Skeletal muscle tissue (tissue), 4 donors: ENCODE results near the gene KIF21B. TPM values are rescaled to one million over a fixed set of nuclear protein-coding genes. Genes with fewer than 3 reads are reported as not detected.

Experiments used
- H3K27ac ChIP-seq: one replicate; pipeline ENCODE4 v1.7.0; 2013; ENCODE audit warnings: mild to moderate bottlenecking, low read depth, low read length, inconsistent platforms
- H3K27me3 ChIP-seq, 3 donors: one replicate each; pipeline ENCODE4 v1.7.0; 2013; ENCODE audit warnings: low read length in 3 of 3; ENCODE audit not compliant: control insufficient read depth in 3 of 3, insufficient read depth in 3 of 3
- H3K36me3 ChIP-seq, 3 donors: one replicate each; pipeline ENCODE4 v1.7.0; 2013; ENCODE audit warnings: low read length in 3 of 3; ENCODE audit not compliant: control insufficient read depth in 3 of 3, insufficient read depth in 3 of 3
- H3K4me1 ChIP-seq, 3 donors: one replicate each; pipeline ENCODE4 v1.7.0; 2013; ENCODE audit warnings: low read length in 3 of 3, mild to moderate bottlenecking in 3 of 3; ENCODE audit not compliant: control insufficient read depth in 3 of 3, insufficient read depth in 3 of 3
- H3K4me3 ChIP-seq, 3 donors: one replicate each; pipeline ENCODE4 v1.7.0; 2013; ENCODE audit warnings: low read length in 3 of 3
- H3K9ac ChIP-seq, 3 donors: one replicate each; pipeline ENCODE4 v1.7.0; 2013; ENCODE audit warnings: low read length in 3 of 3, mild to moderate bottlenecking in 3 of 3, moderate library complexity in 2 of 3, low read depth in 1 of 3
- H3K9me3 ChIP-seq, 3 donors: one replicate each; pipeline ENCODE4 v1.7.0; 2013; ENCODE audit warnings: low read length in 3 of 3; ENCODE audit not compliant: control insufficient read depth in 3 of 3
- total RNA-seq: library from RNA; depleted of rRNA; stranded (reverse); fragments of >200 nt; gene quantifications from one replicate; pipeline ENCODE4 v1.2.3, GENCODE V29; 2014
- donor health status: Osteomylitis.

Gene KIF21B
- total RNA-seq: 1.0 TPM

DNA sequence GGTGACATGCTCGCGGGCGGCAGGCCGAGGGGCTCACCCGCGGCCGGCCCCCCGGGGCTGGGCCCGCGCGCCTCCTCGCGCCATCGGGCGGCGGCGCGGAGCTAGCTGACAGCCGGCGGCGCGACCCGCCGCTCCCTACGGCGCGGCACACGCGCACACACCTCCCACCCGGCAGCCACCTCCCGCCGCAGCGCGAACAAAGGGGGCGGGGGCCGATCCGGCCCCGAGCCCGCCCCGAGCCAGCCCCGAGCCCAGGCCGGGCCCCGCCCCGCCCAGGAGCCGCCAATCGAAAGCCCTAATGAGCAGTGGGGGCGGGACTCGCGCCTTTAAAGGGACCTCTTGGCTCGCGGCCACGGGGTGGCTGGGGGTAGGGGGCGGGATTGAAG is at the start of gene KIF21B:
Gene KIF21B, minus strand, starts transcription at position 198 of the 386 bp plus-strand sequence. CDS start 331 bp downstream, outside the sequence.
- no peaks in the 10 kb centered on the region for H3K9me3 ChIP-seq
- H3K27me3 ChIP-seq: peaks cover 4 to 15% (median 6%) of the 10 kb centered on the region in 3 donors
- peaks cover 15 to 38% (median 21%) of the 10 kb centered on the region in 3 donors for H3K4me1 ChIP-seq
- no peaks in the 10 kb centered on the region for H3K36me3 ChIP-seq
- H3K4me3 ChIP-seq: peak within 1 kb of the TSS; percentile 1 to 29 (median 29)
- H3K27ac ChIP-seq: no peak within 1 kb of the TSS
- H3K9ac ChIP-seq: peak within 1 kb of the TSS in 2 of 3 donors; percentile 23 to 40

DNA sequence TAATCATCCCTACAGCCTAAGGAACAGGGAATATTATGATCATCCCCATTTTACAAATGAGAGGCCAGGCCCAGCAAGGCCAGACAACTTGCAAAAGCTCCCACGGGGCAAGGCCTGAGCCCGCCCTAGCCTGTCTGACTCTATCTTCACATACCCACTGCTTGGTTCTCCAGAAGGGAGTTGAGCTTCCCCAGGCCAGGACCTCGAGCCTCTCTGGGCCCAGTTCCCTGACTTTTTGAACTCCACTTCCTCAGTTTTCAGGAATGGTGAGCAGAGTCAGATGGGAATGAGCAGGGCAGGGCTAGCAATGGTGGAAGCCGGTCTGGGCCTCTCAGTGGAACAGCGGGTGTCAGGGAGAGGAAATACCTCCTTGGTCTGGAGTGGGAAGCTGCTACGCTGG is 49.4 kb upstream of the KIF21B start:
- Histone ChIP-seq H3K9me3 (no peaks in the 10 kb centered on the region), H3K36me3 (peaks cover 78 to 91% (median 88%) of the 10 kb centered on the region in 3 donors), H3K9ac (no peak overlapping the region), H3K4me1 (peaks cover 1 to 2% (median 2%) of the 10 kb centered on the region in 3 donors), H3K4me3 (no peak overlapping the region), H3K27ac (no peak overlapping the region), H3K27me3 (no peaks in the 10 kb centered on the region)

GRCh38 chr1:201072149-201072548 is 48.6 kb upstream of the KIF21B start:
- H3K27ac ChIP-seq: no peak overlapping the region
- no peak overlapping the region for H3K4me3 ChIP-seq
- H3K4me1 ChIP-seq: peaks cover 2 to 6% (median 5%) of the 10 kb centered on the region in 3 donors
- peaks cover 78 to 91% (median 86%) of the 10 kb centered on the region in 3 donors for H3K36me3 ChIP-seq
- no peaks in the 10 kb centered on the region for H3K27me3 ChIP-seq
- no peaks in the 10 kb centered on the region for H3K9me3 ChIP-seq
- H3K9ac ChIP-seq: no peak overlapping the region

- no peak overlapping the region for H3K4me3 ChIP-seq
- peaks cover 2 to 6% (median 5%) of the 10 kb centered on the region in 3 donors for H3K4me1 ChIP-seq
- H3K27ac ChIP-seq: no peak overlapping the region
- H3K36me3 ChIP-seq: peaks cover 74 to 92% (median 84%) of the 10 kb centered on the region in 3 donors
- no peak overlapping the region for H3K9ac ChIP-seq
- no peaks in the 10 kb centered on the region for H3K9me3 ChIP-seq
- no peaks in the 10 kb centered on the region for H3K27me3 ChIP-seq
Observed at GRCh38 chr1:201069636-201070035, 46.1 kb upstream of the KIF21B start.

DNA sequence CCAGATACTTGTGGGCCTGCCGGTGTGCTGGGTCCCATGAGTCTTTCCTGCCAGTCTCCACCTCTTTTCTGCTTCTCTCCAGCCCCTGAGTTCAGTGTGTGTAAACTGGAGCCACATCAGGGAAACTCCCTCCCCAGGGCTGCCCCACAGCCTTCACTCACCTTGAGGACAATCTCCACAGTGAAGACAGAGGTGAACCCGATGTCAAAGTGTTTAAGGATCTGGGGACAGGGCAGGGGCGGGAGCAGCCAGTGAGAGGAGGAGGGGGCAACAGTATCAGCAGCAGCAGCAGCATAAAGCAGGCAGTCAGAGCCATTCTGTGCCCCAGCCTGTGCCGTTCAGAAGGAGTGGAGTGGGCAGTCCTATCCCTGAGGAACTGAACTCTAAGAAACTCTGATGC is 45.5 kb upstream of the KIF21B start:
- Histone ChIP-seq H3K36me3 (peaks cover 73 to 92% (median 84%) of the 10 kb centered on the region in 3 donors), H3K9me3 (no peaks in the 10 kb centered on the region), H3K27ac (no peak overlapping the region), H3K4me3 (no peak overlapping the region), H3K27me3 (no peaks in the 10 kb centered on the region), H3K4me1 (peaks cover 2 to 6% (median 5%) of the 10 kb centered on the region in 3 donors), H3K9ac (peak overlapping the region in 1 of 3 donors; percentile 28)

GRCh38 chr1:201066986-201067385 is 43.5 kb upstream of the KIF21B start:
- no peaks in the 10 kb centered on the region for H3K9me3 ChIP-seq
- no peaks in the 10 kb centered on the region for H3K27me3 ChIP-seq
- peaks cover 59 to 88% (median 74%) of the 10 kb centered on the region in 3 donors for H3K36me3 ChIP-seq
- H3K4me1 ChIP-seq: peaks cover 0 to 6% (median 5%) of the 10 kb centered on the region in 3 donors
- no peak overlapping the region for H3K9ac ChIP-seq
- no peak overlapping the region for H3K27ac ChIP-seq
- H3K4me3 ChIP-seq: no peak overlapping the region

GRCh38 chr1:201065686-201066085 is 42.2 kb upstream of the KIF21B start:
- H3K36me3 ChIP-seq: peaks cover 69 to 89% (median 75%) of the 10 kb centered on the region in 3 donors
- no peak overlapping the region for H3K27ac ChIP-seq
- no peak overlapping the region for H3K9ac ChIP-seq
- no peak overlapping the region for H3K4me3 ChIP-seq
- H3K27me3 ChIP-seq: no peaks in the 10 kb centered on the region
- peaks cover under 1 to 11% (median 10%) of the 10 kb centered on the region in 3 donors for H3K4me1 ChIP-seq
- no peaks in the 10 kb centered on the region for H3K9me3 ChIP-seq

DNA sequence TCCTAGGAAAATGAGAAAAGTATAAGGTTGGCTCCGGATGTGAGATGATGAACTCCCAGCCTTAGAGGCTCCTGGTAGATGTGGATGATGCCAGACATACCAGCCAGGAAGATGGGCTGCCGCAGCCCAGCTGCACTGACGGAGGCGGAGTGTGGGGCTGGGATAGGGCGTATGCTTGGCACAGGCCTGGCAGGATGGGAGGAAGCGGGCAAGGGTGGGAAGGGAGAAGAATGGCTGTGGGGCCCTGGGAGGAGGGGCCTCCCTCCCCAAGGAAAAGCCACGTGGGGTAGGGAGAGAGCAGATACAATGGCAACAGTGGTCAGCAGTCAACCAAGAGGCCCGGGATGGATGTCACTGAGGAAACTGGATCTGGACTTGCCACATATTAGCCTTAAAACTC is 41.3 kb upstream of the KIF21B start:
- no peak overlapping the region for H3K27ac ChIP-seq

GRCh38 chr1:201063145-201063544 is 39.6 kb upstream of the KIF21B start:
- Histone ChIP-seq H3K36me3 (peaks cover 75 to 94% (median 83%) of the 10 kb centered on the region in 3 donors), H3K4me3 (no peak overlapping the region), H3K4me1 (peaks cover 2 to 17% (median 10%) of the 10 kb centered on the region in 3 donors), H3K9me3 (no peaks in the 10 kb centered on the region), H3K27me3 (no peaks in the 10 kb centered on the region), H3K27ac (no peak overlapping the region), H3K9ac (no peak overlapping the region)

More for the DNA sequence above, 41.3 kb upstream of the KIF21B start:
- no peaks in the 10 kb centered on the region for H3K9me3 ChIP-seq
- peaks cover 69 to 89% (median 76%) of the 10 kb centered on the region in 3 donors for H3K36me3 ChIP-seq
- no peaks in the 10 kb centered on the region for H3K27me3 ChIP-seq
- H3K9ac ChIP-seq: no peak overlapping the region
- H3K4me3 ChIP-seq: no peak overlapping the region
- H3K4me1 ChIP-seq: peaks cover 2 to 17% (median 10%) of the 10 kb centered on the region in 3 donors

DNA sequence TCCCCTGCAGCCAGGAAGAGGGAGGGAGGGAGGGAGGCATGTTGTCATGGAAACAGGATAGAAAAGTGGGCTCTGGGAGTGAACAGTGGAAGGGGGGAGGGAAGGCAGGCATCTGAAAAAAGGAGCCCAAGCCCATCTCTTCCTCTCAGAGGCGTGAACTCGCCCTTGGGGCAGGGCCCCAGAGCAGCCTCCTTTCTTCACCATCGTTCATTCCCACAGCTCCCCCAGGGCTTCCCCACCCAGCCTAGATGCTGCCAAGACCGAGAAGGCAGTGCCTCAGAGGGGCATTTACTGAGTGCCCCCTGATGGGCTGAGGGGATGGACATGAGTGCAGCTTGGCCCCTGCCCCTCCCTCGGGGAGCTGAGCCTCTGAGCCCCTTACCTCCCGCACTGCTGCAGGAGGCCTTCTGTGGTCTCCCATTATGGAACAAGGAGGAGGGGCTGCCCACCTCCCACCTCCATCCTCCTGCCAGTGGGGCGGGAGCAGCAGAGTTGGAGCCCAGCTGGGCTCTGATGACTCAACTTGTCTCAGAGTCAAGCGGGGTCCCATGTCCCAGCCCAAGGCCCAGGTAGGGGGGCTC is 39.1 kb upstream of the KIF21B start:
- H3K4me3 ChIP-seq: no peak overlapping the region
- peaks cover 78 to 96% (median 84%) of the 10 kb centered on the region in 3 donors for H3K36me3 ChIP-seq
- H3K4me1 ChIP-seq: peaks cover 2 to 12% (median 5%) of the 10 kb centered on the region in 3 donors
- H3K27ac ChIP-seq: no peak overlapping the region
- no peaks in the 10 kb centered on the region for H3K27me3 ChIP-seq
- no peak overlapping the region for H3K9ac ChIP-seq
- no peaks in the 10 kb centered on the region for H3K9me3 ChIP-seq
